Right lobe of liver (tissue), 4 donors: ENCODE measurements around the gene ANTXRL.

Experiments
- POLR2A ChIP-seq: fragments of 450-650 bp; IDR thresholded peaks from one replicate; pipeline ENCODE4 v1.6.1; 2017; ENCODE audit warnings: antibody characterized with exemption, mild to moderate bottlenecking
- TF ChIP-seq, protein P1 (sequence below), 4 donors: fragments of 200-600 bp in 3 of 4; fragments of 450-650 bp in 1 of 4; IDR thresholded peaks; one replicate each; pipeline versions ENCODE4 v1.5.1 to v1.8.0; 2016 to 2022; ENCODE audit warnings: antibody characterized with exemption in 4 of 4, mild to moderate bottlenecking in 2 of 4
- donor health status: DM: no; HTN: no; CAD: no.
- donor health status: DM: no; HTN: no; CAD: no.
- donor health status: DM: no; HTN: yes; CAD: no.

DNA sequence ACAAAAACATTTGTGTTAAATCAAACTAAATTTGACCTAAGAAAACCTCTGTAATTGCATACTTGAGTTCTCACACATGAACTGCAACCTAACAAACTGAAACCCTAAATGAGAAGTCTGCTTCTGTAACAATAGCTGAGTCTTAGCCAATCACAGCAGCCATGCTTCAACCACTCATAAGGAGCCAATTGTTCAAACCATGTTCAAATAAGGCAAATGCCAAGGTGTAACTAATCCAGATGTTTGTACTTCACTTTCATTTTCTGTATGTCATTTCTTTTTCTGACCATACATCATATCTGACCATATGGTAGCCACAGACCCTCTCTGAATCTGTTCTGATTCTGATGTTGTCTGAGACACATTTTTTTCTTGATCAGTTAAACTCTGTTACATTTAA is 47.5 kb upstream of the ANTXRL start:
- TF ChIP-seq POLR2A, result no peak
- TF ChIP-seq, protein P1, sequence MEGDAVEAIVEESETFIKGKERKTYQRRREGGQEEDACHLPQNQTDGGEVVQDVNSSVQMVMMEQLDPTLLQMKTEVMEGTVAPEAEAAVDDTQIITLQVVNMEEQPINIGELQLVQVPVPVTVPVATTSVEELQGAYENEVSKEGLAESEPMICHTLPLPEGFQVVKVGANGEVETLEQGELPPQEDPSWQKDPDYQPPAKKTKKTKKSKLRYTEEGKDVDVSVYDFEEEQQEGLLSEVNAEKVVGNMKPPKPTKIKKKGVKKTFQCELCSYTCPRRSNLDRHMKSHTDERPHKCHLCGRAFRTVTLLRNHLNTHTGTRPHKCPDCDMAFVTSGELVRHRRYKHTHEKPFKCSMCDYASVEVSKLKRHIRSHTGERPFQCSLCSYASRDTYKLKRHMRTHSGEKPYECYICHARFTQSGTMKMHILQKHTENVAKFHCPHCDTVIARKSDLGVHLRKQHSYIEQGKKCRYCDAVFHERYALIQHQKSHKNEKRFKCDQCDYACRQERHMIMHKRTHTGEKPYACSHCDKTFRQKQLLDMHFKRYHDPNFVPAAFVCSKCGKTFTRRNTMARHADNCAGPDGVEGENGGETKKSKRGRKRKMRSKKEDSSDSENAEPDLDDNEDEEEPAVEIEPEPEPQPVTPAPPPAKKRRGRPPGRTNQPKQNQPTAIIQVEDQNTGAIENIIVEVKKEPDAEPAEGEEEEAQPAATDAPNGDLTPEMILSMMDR (IDR thresholded peaks at IDR 0.05), result no peak
